ENCODE data around the gene GHRL.
"Not testable (repeated sequence)": the region's sequence is repeated elsewhere in the genome, so short reads cannot be mapped to it uniquely, and the experiment has no call there.

The GHRL gene

DNA sequence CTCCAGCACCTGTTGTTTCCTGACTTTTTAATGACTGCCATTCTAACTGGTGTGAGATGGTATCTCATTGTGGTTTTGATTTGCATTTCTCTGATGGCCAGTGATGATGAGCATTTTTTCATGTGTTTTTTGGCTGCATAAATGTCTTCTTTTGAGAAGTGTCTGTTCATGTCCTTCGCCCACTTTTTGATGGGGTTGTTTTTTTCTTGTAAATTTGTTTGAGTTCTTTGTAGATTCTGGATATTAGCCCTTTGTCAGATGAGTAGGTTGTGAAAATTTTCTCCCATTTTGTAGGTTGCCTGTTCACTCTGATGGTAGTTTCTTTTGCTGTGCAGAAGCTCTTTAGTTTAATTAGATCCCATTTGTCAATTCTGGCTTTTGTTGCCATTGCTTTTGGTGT, 5.3 kb upstream of the GHRL start:
- DNase-seq (ENCODE audit: low read depth) = not testable (repeated sequence)

DNA sequence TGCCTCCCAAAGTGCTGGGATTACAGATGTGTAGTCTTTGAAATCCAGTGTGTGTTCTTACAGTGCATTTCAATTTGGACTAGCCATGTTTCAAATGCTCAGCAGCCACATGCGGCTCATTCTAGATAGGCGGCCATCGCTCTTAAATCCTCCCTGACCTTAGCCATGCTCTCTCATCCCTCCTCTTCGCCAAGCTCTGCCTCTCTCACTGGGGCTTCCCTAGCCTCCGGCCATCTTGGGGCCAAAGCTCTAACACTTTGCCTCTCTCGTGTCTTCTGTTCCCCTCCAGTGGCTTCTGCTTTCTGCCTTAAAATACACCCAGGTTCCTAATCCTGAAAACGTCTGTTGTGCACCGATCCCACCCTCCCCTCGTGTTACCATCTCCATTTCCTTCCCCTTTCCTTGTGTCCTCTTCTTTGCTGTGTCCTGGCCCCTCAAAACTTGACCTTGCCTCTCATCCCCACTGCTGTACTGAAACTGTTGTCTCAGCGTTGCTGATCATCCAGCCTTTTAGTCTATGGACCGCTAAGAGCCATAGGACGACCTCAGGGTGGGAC, 1.4 kb upstream of the GHRL start:
- DNase-seq (ENCODE audit: low read depth) = no peak

DNA sequence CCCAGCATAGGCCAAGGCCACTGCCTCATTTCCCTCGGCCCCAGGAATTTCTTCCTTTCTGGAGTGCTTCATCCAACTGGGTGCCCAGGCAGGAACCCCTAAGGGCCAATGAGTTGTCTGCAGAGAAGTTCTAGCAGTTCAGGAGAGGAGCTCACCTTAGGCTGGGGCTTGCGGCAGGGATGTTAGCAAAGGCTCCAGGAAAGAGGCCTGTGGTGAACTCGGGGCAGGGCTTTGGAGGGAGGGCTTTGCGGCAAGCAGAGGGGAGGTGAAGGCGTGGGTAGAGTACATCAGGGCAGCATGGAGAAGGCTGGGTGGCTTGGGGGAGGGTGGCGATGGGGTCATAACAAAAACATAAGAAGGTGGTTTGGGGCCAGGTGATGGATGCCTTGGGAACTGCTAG, 1.1 kb downstream of the GHRL start:
- no peak for DNase-seq (ENCODE audit: low read depth)

DNA sequence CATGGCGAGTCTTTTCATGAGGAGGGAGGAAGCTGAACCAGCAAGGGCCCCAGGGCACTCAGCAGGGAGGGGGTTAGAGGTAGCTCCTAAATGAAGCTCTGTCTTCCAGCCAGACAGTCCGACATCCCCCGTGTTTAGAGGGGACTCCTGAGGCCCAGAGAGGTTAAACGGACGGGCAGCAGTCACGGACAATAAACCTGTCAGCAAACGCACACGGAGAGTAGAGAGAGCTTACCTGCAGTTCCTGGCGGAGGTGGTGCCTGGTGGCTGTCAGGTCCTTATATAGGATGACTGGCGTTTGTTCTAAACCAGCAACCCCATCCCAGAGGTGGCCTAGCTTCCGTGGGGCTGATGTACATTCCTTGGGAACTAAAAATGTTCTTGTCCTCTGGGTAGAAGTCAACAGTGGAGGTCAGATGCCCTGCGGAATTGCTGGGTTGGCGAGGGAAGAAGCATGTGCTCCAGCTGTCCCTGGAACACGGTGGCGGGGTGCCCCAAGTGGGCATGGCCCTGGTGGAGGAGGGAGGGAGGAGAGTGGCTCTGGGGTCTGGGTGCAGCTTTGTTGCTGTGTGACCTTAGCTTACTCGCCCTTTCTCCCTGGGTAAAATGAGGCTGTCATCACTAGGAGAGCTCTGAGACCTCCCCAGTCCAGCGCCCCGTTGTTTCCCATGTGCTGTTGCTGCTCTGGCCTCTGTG, 2.1 kb downstream of the GHRL start:
- DNase-seq (ENCODE audit: low read depth) = no peak

DNA sequence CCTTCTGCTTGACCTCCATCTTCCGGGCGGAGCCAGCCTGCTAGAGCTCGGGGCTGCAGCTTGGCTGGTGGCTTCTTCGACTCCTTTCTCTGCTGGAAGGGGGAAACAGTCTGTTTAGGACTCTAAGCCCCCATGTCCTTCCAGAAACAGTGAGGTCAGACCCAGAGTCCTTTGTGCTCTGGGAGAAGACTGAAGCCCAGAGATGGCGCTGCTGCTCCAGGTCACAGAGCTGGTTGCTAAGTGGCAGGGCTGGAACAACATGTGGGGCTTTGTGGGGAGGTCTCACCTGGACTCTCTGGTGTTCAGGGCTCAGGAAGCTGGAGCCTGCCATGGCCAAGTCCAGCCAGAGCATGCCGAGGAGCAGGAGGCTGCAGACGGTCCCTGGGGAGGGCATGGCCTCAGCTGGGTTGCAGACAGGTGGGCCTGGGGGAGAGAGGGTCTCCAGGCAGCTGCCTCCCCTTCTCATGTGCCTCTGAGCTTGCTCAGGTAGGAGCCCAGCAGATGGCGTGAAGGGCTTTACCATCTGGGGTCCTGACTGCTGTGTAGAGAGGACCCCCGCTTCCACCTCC, 2.9 kb downstream of the GHRL start:
- DNase-seq (ENCODE audit: low read depth) = no peak

DNA sequence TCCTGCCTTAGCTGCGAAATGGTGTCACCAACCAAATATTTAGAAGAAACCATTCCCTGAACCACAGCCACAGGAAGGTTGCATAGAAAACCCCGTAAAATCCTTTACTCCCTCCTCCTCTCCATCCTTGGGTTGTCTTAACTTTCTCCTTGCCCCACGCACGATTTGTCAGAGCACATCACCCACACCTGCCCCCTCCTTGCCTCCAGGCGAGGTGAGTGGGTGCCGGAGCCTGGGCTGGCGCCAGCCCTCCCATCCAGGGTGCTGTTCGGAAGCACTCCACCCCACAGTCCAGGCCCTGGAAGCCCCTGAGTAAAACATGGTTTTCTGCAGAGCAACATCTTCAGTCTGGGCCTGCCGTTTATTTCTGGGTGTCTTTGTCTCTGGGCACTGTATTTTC, 3.7 kb downstream of the GHRL start:
- DNase-seq (ENCODE audit: low read depth) = no peak

DNA sequence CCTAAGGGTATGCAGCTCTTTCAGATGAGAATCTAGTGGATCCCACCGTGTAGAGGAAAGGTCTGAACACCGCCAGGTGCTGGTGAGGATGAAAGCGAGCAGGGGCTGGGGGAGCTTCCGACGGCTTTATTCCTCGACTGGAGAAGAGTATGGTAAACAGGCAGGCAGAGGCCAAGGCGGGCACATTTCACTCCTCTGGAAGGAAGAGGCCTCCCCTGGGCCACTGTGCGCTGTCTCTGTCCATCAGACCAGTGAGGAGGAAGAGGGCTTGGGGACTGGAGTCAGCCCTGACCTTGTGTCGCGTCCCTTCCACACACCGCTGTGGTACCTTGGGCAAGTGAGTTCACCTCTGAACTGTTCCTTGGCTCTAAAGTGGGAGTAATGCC, 4.2 kb downstream of the GHRL start:
- DNase-seq (ENCODE audit: low read depth) = no peak

DNA sequence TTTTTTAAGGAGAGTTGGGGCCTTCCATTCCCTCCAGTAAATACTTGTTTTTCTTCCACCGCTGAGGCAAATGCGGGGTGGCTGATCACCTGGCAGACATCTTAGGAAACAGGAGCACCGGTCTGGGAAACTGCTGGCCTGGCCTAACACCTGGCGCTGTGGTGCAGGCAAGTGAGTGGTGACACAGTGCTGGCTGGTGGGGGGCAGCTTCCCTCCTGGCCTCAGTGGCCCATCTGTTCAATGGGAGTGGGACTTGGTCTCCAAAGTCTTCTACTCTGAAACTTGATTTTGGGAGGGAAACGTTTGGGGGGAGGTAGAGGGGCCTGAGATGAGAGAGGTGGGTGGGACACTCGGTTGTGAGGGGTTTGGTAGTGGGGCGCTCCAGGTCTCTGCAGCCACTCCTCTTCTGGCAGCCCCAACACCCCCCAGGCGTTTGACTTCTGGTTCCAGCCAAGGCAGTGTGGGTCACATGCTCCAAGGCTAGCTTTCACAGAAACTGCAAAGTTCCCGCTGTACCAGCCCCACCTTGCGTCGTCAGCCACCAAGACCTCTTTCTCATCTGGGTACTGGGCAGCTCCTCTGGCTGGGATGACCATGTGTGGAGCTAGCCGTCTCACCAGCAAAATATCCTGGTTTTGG, 4.7 kb downstream of the GHRL start:
- DNase-seq (ENCODE audit: low read depth) = no peak

DNA sequence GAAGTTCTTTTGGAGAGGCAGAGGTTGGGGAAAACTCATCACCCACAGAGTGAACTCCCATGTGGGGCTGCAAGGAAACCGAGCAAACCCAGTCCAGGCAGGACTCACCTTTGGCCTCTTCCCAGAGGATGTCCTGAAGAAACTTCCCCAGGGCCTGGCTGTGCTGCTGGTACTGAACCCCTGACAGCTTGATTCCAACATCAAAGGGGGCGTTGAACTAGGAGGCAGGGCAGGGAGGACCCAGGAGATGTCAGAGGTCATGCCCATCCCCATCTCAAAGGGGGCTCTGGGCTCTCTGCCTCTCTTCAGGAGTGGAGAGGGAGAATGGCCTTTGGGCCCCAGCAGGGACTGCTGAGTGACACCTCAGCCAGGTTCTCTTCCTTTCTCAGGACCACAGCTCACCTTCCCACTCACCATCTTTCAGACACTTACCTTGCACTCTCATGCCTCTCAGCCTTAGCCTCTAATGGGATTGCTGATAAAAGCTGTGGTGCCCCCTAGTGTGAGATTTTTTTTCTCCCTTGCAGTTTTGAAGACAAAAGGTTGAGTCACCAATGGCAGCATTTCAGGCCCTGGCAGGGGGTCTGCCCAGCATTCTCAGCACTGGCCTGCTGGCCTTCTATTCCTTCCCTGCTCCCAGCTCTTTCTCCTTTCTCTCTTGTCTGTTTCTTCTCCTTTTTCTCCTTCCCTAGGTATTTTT, 6.0 kb downstream of the GHRL start:
- peak; percentile 83 for DNase-seq (ENCODE audit: low read depth)

DNA sequence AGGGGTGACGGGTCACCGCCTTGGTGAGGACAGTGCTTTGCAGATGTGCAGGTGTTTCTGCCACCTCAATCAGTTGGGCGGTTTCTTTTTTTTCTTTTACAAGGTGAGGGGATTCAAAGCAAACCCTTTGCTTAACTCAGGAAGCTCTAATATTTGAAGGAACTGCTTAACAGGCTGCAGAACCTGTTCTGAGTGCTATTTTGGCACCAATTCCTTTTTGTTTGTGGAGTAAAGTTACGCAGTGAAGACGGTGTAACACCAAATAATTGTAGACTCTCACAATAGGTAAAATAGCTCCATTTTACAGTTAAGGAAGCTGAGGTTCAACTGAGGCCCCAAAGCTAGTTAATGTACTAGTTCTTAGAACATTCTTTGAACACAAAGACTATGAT, 6.6 kb downstream of the GHRL start:
- DNase-seq (ENCODE audit: low read depth) = no peak

DNA sequence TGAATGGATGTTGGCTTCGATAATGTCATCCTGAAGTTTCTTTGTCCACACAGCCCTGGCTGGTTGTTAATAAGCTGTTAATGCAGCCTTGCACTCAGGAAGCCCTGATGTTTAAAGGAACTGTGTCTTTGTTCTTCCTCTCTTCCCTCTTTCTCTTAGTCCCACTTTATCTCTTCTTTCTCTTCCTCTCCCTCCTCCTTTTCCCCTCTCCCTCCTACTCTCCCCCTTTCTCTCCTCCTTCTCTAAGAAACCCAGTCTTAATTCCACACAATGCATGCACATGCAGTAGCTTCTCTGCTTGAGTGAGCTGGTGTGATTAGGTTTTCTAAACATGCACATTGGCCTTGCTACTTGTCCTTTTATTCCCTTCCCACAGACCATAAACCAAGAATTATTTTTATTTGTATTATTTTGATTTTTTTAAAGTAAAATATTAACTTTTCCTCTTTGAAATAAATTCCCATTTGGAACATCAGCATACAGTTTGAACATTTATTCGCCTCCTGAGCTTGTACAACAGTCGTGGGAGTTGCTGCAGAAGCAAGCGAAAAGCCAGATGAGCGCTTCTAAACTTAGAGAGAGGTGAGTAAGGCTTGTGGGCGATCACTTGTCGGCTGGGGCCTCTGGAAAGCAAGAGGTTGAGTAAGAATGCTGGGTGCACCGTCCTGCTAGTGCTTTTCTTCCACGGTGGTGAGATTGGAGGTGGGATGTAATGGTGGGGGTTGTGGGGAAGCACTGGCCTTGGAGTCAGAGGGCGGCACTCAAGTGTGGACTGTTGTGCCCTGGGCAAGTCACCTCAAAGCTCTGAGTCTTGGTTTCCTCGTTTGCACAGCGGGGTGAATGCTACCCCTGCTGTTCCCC, 7.2 kb downstream of the GHRL start:
- DNase-seq (ENCODE audit: low read depth) = no peak

DNA sequence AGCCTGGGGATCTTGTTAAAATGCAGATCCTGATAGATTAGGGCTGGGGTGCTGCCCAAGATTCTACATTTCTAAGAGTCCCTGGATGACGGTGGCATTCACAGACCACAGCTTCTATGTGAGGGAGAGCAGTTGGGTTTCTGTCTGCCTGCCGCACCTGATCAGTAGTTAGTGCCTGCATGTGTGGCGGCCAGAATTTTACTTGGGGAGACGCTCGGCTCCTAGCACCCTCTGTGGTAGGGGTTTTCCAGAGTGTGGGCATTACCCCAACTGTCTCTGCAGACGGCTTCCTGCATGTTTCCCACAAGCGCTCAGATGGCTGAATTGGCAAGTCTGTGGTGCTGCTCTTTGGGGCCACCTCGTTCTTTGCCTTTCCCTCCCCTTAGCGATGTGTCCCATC, 8.3 kb downstream of the GHRL start:
- DNase-seq (ENCODE audit: low read depth) = no peak

DNA sequence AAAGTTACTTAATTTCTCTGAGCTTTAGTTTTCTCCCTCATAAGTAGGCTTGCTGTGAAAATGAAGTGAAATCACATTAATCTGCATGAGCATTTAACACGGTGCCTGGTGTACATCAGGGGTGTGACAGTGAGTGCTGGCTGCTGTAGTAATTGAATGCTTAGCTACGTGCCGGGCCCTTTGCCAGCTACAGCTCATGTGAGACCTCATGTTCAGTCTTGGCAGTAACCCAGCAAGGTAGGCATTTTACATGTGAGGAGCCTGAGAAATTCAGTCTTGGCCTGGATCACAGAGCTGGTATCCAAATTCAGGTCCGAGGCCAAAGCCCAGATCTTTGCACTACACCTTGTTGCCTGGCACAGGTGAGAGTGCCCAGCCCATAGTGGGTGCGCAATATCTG, 9.1 kb downstream of the GHRL start:
- no peak for DNase-seq (ENCODE audit: low read depth)

DNA sequence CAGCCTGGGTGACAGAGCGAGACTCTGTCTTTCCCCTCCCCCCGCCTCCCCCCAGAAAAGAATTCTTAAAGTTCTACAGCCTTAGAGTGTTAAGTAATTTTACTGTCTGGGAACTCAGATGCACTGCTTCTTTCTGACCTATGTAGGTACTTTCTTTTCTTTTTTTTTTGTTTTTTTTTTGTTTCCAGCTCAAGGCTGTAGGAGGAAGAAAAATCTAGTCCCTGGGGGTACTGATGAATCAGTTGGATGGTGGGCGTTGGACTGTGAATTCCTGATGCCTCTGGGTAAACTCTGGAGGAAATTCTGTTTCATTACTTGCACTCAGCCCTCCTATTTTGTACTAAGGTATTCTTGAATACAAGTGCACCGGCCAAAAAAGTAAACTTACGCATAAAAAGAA, 10.8 kb downstream of the GHRL start:
- peak; percentile 34 for DNase-seq (ENCODE audit: low read depth)

DNA sequence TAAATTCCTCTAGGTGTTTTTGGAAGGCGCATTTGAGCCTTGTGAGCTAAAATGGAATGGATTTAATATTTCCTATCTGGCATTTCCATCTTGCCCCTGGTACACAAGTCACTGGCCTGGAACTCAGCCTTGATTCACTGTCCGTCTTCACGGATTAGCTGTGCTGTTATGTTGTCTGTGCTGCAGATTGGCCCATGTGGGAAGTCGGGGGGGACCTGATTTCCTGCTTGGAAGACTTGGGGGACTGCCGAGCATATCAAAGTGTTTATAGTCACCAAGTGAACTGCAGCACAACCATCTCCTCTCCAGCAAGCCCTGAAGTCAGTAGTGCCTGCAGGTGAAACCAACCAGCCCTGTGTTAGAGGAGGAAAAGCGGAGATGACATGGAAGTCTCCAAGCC, 12.2 kb downstream of the GHRL start:
- no peak for DNase-seq (ENCODE audit: low read depth)

DNA sequence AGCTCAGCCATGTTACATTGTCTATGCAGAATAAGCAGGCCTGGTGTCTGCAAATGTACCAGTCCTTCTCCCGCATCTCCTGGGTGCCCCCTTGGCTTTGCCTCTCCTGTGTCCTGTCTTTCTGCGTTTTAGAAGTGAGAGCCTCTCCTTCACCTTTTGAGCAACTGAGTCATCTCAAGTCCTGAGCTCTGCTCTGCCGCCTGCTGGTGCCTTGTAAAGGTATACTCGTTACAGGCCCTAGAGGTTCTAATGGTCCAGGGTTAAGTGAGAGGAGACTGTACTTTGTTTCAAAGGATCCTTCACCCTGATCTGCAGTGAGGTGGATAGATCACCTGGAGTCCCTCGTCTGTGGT, 12.6 kb downstream of the GHRL start:
- no peak for DNase-seq (ENCODE audit: low read depth)

DNA sequence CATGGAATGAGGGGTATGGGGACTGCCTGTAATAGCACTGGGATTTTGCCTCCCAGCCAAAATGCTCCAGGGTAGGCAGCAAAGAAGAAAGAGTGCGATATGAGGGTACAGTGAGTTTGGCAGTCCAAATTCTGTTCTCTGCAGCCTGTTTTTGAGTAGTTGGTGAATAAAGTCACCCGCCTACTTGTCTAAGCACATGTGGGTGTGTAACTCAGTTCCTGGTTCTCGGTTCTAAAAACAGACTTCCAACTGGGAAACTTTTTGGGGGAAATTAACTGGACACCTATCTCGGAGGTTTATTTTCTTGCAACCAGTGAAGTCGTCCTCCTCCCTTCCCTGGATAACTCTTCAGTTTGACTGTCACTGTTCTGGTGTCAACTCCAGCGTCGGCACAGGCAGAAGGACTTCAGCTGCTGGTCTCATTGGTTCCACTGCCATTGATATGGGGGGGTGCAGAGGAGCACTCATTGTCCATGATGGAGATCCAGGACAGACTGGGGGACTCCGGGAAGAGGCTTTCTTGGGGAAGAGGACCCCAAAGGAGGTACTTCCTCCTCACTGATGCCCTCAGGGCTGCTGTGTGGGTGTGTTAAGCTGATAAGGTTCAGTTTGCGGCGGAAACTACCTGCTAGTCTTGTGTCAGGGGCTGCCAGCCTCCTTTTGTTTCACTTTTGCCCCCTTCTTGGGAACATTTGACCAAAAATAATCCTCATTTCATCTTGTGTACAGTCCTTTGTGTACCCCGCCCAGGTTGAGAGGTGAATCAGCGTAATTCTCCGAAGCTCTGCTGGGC, 13.2 kb downstream of the GHRL start:
- no peak for DNase-seq (ENCODE audit: low read depth)

DNA sequence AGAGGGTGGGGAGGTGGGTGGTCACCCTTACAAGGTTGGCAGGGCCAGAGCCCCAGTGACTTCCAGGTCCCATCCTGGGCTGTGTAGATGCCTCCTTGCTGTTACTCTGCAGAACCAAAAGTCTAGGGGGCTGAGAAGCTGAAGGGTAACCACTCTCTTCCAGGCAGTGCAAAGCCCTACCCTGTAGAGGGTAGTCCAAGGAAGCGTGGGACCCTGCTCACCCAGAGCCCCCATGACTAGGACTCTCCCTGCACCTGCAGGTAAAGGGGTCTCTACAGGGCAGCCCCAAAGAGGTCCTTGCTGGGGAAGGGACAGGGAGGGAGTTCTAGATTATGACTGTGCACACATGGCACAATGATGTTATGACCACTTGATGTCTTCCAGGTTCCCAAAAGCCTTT, 14.2 kb downstream of the GHRL start:
- DNase-seq (ENCODE audit: low read depth) = no peak

DNA sequence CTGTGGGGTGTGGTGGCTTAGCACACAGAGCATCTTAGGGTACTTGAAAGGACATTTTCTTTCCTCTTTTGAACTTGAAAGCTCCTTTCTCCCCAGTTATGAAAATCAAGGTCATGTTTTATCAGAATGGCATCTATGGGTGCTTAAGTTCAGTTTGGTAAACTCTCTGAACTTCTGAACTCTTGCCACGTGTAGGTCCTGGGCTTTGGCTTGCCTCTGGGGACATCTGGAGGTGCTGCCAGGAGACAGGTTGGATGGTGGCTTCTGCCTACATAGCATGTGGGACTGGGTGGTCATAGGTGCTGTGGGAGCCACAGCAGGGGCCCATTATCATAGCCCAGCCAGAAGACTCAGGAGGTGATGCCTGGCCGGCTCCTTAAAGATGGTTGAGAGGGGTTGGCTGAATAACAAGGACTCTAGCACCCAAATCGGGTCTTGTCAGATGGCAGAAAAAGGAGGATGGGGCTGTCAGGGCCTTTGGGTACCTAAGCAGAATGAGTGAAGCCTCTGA, 15.6 kb downstream of the GHRL start:
- DNase-seq (ENCODE audit: low read depth) = no peak

DNA sequence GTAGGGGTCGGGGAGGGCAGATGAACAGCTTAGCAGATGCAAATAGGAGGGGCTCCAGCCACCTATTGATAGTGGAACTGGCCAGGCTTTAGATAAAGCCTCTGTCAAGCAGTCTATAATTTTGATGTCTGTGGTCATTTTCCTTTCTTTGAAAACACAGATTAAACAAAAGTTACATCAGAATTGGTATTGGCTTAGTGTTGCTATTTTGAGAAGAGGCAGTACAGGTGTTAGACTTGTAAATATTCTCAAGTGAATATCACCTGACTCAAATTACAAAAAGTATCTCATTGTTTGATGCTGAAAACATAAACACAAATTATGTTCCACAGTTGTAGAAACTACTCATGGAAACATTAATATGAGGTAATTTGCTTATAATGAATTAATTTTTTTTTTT, 18.1 kb downstream of the GHRL start:
- DNase-seq (ENCODE audit: low read depth) = no peak

DNA sequence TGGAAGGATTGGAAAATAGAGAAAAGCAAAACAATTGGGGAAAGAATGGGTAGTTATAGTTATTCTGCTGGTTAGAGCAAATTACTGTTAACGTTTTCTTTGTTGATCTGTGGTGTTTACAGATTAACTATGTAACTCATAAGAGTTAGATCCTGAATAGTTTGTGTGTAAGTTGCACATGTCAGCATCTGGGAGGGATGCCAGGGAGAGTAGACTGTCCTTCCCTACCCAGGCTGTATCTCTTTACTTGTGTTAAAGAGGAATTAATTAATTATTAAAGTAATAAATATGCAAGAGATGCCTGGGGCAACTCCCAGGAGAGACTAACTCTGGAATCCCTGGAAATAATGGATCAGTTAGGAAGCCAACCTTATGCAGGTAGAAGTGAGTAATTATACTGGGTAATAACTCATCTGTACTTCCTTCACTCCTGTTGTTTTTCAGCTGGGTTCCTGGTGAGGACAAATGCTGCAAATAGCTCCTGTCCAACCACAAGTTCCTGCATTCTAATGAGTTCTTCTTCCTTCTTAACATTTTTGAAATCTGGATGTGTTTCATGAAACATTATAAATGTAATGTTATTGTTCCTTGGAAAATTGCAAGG, 18.9 kb downstream of the GHRL start:
- no peak for DNase-seq (ENCODE audit: low read depth)
